Karpas-422 (cell line): Measurements from ENCODE around the gene KCNAB1. TPM values are rescaled to one million over a fixed set of nuclear protein-coding genes. Genes with fewer than 3 reads are reported as not detected.

Experiments used
- DNase-seq: peaks from one replicate; pipeline ENCODE4 v3.0.0-alpha.2; 2015
- H2AFZ ChIP-seq: fragments of 200-600 bp; sonication (generic); 2 replicates; pipeline ENCODE4 v1.6.1; 2014; ENCODE audit warnings: antibody characterized with exemption, low read length, mixed read lengths
- H3K27ac ChIP-seq: fragments of 200-600 bp; sonication (generic); 2 replicates; pipeline ENCODE4 v1.5.1; 2014; ENCODE audit warnings: mild to moderate bottlenecking, low read length, moderate library complexity
- H3K27me3 ChIP-seq: fragments of 200-600 bp; sonication (generic); 2 replicates; pipeline ENCODE4 v1.6.1; 2014; ENCODE audit warnings: low read length, mixed read lengths
- H3K36me3 ChIP-seq: fragments of 200-600 bp; sonication (generic); 2 replicates; pipeline ENCODE4 v1.6.1; 2014; ENCODE audit warnings: low read length, mixed read lengths; ENCODE audit not compliant: insufficient read depth
- H3K4me1 ChIP-seq: fragments of 200-600 bp; sonication (generic); 2 replicates; pipeline ENCODE4 v1.6.1; 2014; ENCODE audit warnings: mild to moderate bottlenecking, low read length, mixed read lengths
- H3K4me2 ChIP-seq: fragments of 200-600 bp; sonication (generic); 2 replicates; pipeline ENCODE4 v1.6.1; 2014; ENCODE audit warnings: low read length, low read depth, mild to moderate bottlenecking; ENCODE audit not compliant: poor library complexity, severe bottlenecking
- H3K4me3 ChIP-seq: fragments of 200-600 bp; sonication (generic); 2 replicates; pipeline ENCODE4 v1.5.1; 2014; ENCODE audit warnings: mild to moderate bottlenecking, antibody characterized with exemption, low read length, mixed read lengths
- H3K79me2 ChIP-seq: fragments of 200-600 bp; sonication (generic); 2 replicates; pipeline ENCODE4 v1.6.1; 2014; ENCODE audit warnings: mild to moderate bottlenecking, low read length, mixed read lengths
- H3K9ac ChIP-seq: fragments of 200-600 bp; sonication (generic); 2 replicates; pipeline ENCODE4 v1.6.0; 2014; ENCODE audit warnings: low read length
- H3K9me2 ChIP-seq: fragments of 200-600 bp; sonication (generic), shearing (Covaris generic); replicated peaks from 2 replicates; pipeline ENCODE4 v1.6.0; 2014; ENCODE audit warnings: mild to moderate bottlenecking, low read length, moderate library complexity; ENCODE audit not compliant: insufficient read depth
- H3K9me3 ChIP-seq: fragments of 300-700, 200-600 bp; sonication (generic); 2 replicates; pipeline ENCODE4 v1.6.1; 2014; ENCODE audit warnings: low read length, mixed read lengths
- H4K20me1 ChIP-seq: fragments of 200-600 bp; sonication (generic); 2 replicates; pipeline ENCODE4 v1.6.1; 2014; ENCODE audit warnings: mild to moderate bottlenecking, antibody characterized with exemption, low read length, low read depth; ENCODE audit not compliant: insufficient read depth
- total RNA-seq: library from RNA; depleted of rRNA; stranded (reverse); fragments of >200 nt; shearing (Covaris generic); gene quantifications from 2 replicates; pipeline ENCODE4 v1.2.3, GENCODE V29; 2014; ENCODE audit warnings: low replicate concordance

KCNAB1 gene
- total RNA-seq, 1 experiment from 2014 or later: not detected

- Histone ChIP-seq H3K4me2 (no peak overlapping the region), H4K20me1 (no peaks in the 10 kb centered on the region), H3K9me3 (no peaks in the 10 kb centered on the region), H3K27me3 (no peaks in the 10 kb centered on the region), H3K36me3 (no peaks in the 10 kb centered on the region), H3K27ac (no peak overlapping the region), H3K4me1 (no peaks in the 10 kb centered on the region), H3K9me2 (no peaks in the 10 kb centered on the region), H3K79me2 (no peaks in the 10 kb centered on the region), H3K4me3 (no peak overlapping the region), H3K9ac (no peak overlapping the region), H2AFZ (no peak overlapping the region)
- DNase-seq: no peak
These were observed 120.3 kb downstream of the KCNAB1 start for GRCh38 chr3:156240642-156241041.

GRCh38 chr3:156246961-156247725 lies 126.8 kb downstream of the KCNAB1 start:
- Histone ChIP-seq H3K9me2 (no peaks in the 10 kb centered on the region), H3K4me1 (no peaks in the 10 kb centered on the region), H3K27me3 (no peaks in the 10 kb centered on the region), H2AFZ (no peak overlapping the region), H3K36me3 (no peaks in the 10 kb centered on the region), H3K27ac (no peak overlapping the region), H3K9me3 (no peaks in the 10 kb centered on the region), H3K79me2 (no peaks in the 10 kb centered on the region), H3K4me2 (no peak overlapping the region), H3K9ac (no peak overlapping the region), H4K20me1 (no peaks in the 10 kb centered on the region), H3K4me3 (no peak overlapping the region)
- DNase-seq: no peak

GRCh38 chr3:156250550-156250949 lies 130.2 kb downstream of the KCNAB1 start:
- H3K4me3 ChIP-seq: no peak overlapping the region
- H3K27me3 ChIP-seq: no peaks in the 10 kb centered on the region
- H3K9me2 ChIP-seq: no peaks in the 10 kb centered on the region
- no peaks in the 10 kb centered on the region for H3K9me3 ChIP-seq
- H2AFZ ChIP-seq: no peak overlapping the region
- no peaks in the 10 kb centered on the region for H3K36me3 ChIP-seq
- no peaks in the 10 kb centered on the region for H3K4me1 ChIP-seq
- no peaks in the 10 kb centered on the region for H4K20me1 ChIP-seq
- H3K9ac ChIP-seq: no peak overlapping the region
- H3K4me2 ChIP-seq: no peak overlapping the region
- H3K79me2 ChIP-seq: no peaks in the 10 kb centered on the region
- no peak for DNase-seq
- H3K27ac ChIP-seq: no peak overlapping the region

GRCh38 chr3:156251424-156251823 lies 131.0 kb downstream of the KCNAB1 start:
- H4K20me1 ChIP-seq: no peaks in the 10 kb centered on the region
- H3K79me2 ChIP-seq: no peaks in the 10 kb centered on the region
- no peaks in the 10 kb centered on the region for H3K27me3 ChIP-seq
- H3K36me3 ChIP-seq: no peaks in the 10 kb centered on the region
- H3K9ac ChIP-seq: no peak overlapping the region
- H3K27ac ChIP-seq: no peak overlapping the region
- no peaks in the 10 kb centered on the region for H3K9me3 ChIP-seq
- H3K9me2 ChIP-seq: no peaks in the 10 kb centered on the region
- no peak overlapping the region for H3K4me2 ChIP-seq
- no peak overlapping the region for H3K4me3 ChIP-seq
- H3K4me1 ChIP-seq: no peaks in the 10 kb centered on the region
- DNase-seq: no peak
- H2AFZ ChIP-seq: no peak overlapping the region

GRCh38 chr3:156252656-156253055 lies 132.3 kb downstream of the KCNAB1 start:
- Histone ChIP-seq H3K9me3 (no peaks in the 10 kb centered on the region), H3K36me3 (no peaks in the 10 kb centered on the region), H3K27me3 (no peaks in the 10 kb centered on the region), H3K4me3 (no peak overlapping the region), H4K20me1 (no peaks in the 10 kb centered on the region), H3K4me2 (no peak overlapping the region), H3K4me1 (no peaks in the 10 kb centered on the region), H3K27ac (no peak overlapping the region), H3K79me2 (no peaks in the 10 kb centered on the region), H3K9me2 (no peaks in the 10 kb centered on the region), H3K9ac (no peak overlapping the region), H2AFZ (no peak overlapping the region)
- no peak for DNase-seq

- no peaks in the 10 kb centered on the region for H3K9me3 ChIP-seq
- no peaks in the 10 kb centered on the region for H3K79me2 ChIP-seq
- H3K9ac ChIP-seq: no peak overlapping the region
- no peaks in the 10 kb centered on the region for H3K27me3 ChIP-seq
- no peak overlapping the region for H3K4me2 ChIP-seq
- no peak for DNase-seq
- H3K36me3 ChIP-seq: no peaks in the 10 kb centered on the region
- no peak overlapping the region for H3K4me3 ChIP-seq
- H3K9me2 ChIP-seq: no peaks in the 10 kb centered on the region
- H4K20me1 ChIP-seq: no peaks in the 10 kb centered on the region
- no peak overlapping the region for H3K27ac ChIP-seq
- no peak overlapping the region for H2AFZ ChIP-seq
- H3K4me1 ChIP-seq: no peaks in the 10 kb centered on the region
These were observed 132.8 kb downstream of the KCNAB1 start for GRCh38 chr3:156253150-156253549.

- H2AFZ ChIP-seq: no peak overlapping the region
- no peaks in the 10 kb centered on the region for H3K4me1 ChIP-seq
- H3K9ac ChIP-seq: no peak overlapping the region
These were observed 135.9 kb downstream of the KCNAB1 start for GRCh38 chr3:156256256-156256655.

GRCh38 chr3:156256945-156257344 lies 136.6 kb downstream of the KCNAB1 start:
- no peak overlapping the region for H3K4me2 ChIP-seq
- H3K4me3 ChIP-seq: no peak overlapping the region
- no peak overlapping the region for H3K9ac ChIP-seq
- DNase-seq: no peak
- no peak overlapping the region for H3K27ac ChIP-seq
- H3K36me3 ChIP-seq: no peaks in the 10 kb centered on the region
- no peak overlapping the region for H2AFZ ChIP-seq
- H3K79me2 ChIP-seq: no peaks in the 10 kb centered on the region
- no peaks in the 10 kb centered on the region for H3K4me1 ChIP-seq
- H3K9me3 ChIP-seq: no peaks in the 10 kb centered on the region
- no peaks in the 10 kb centered on the region for H3K9me2 ChIP-seq
- H3K27me3 ChIP-seq: no peaks in the 10 kb centered on the region
- no peaks in the 10 kb centered on the region for H4K20me1 ChIP-seq

More at GRCh38 chr3:156256256-156256655, 135.9 kb downstream of the KCNAB1 start:
- H3K9me2 ChIP-seq: no peaks in the 10 kb centered on the region
- H3K9me3 ChIP-seq: no peaks in the 10 kb centered on the region
- no peaks in the 10 kb centered on the region for H4K20me1 ChIP-seq
- H3K4me3 ChIP-seq: no peak overlapping the region
- H3K79me2 ChIP-seq: no peaks in the 10 kb centered on the region
- H3K27ac ChIP-seq: no peak overlapping the region
- no peak for DNase-seq
- no peaks in the 10 kb centered on the region for H3K27me3 ChIP-seq
- no peak overlapping the region for H3K4me2 ChIP-seq
- H3K36me3 ChIP-seq: no peaks in the 10 kb centered on the region
